MM.1S (cell line): ENCODE results near the gene MYH11.

ENCODE experiments used
- EZH2 ChIP-seq: fragments of 300-600 bp; sonication (generic); optimal IDR thresholded peaks from 2 replicates; pipeline ENCODE3; 2017; ENCODE audit warnings: low read depth, mild to moderate bottlenecking, antibody characterized with exemption, low read length, mixed read lengths
- TF ChIP-seq, protein P1 (sequence below): fragments of 300-600 bp; sonication (generic); IDR thresholded peaks from 2 replicates; pipeline ENCODE4 v1.5.1; 2016; ENCODE audit warnings: antibody characterized with exemption, low read length, mixed read lengths

GRCh38 chr16:15768201-15768600, 88.6 kb downstream of the MYH11 start:
- TF ChIP-seq, protein P1, sequence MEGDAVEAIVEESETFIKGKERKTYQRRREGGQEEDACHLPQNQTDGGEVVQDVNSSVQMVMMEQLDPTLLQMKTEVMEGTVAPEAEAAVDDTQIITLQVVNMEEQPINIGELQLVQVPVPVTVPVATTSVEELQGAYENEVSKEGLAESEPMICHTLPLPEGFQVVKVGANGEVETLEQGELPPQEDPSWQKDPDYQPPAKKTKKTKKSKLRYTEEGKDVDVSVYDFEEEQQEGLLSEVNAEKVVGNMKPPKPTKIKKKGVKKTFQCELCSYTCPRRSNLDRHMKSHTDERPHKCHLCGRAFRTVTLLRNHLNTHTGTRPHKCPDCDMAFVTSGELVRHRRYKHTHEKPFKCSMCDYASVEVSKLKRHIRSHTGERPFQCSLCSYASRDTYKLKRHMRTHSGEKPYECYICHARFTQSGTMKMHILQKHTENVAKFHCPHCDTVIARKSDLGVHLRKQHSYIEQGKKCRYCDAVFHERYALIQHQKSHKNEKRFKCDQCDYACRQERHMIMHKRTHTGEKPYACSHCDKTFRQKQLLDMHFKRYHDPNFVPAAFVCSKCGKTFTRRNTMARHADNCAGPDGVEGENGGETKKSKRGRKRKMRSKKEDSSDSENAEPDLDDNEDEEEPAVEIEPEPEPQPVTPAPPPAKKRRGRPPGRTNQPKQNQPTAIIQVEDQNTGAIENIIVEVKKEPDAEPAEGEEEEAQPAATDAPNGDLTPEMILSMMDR: no peak
- TF ChIP-seq EZH2: no peak
